HEK293T (cell line): ENCODE data around the gene ANTXR2.

Experiments used
- CTBP1 ChIP-seq: fragments of 450-650 bp; IDR thresholded peaks from 2 replicates; pipeline ENCODE4 v1.6.1; 2016; ENCODE audit warnings: borderline replicate concordance
- ELF4 ChIP-seq: fragments of 450-650 bp; IDR thresholded peaks from 2 replicates; pipeline ENCODE4 v1.6.1; 2017; ENCODE audit warnings: antibody characterized with exemption
- FOXA1 ChIP-seq: fragments of 450-650 bp; IDR thresholded peaks from 2 replicates; pipeline ENCODE4 v1.6.1; 2016; ENCODE audit warnings: mild to moderate bottlenecking
- FOXM1 ChIP-seq: fragments of 450-650 bp; IDR thresholded peaks from 2 replicates; pipeline ENCODE4 v1.6.1; 2017; ENCODE audit warnings: mild to moderate bottlenecking, borderline replicate concordance
- NFRKB ChIP-seq: fragments of 450-650 bp; IDR thresholded peaks from 2 replicates; pipeline ENCODE4 v1.6.1; 2016; ENCODE audit warnings: mild to moderate bottlenecking, moderate library complexity

- TF ChIP-seq ELF4 (no peak), FOXA1 (no peak), NFRKB (no peak), FOXM1 (no peak), CTBP1 (no peak)
Observed at GRCh38 chr4:80112236-80112635, 39.2 kb upstream of the ANTXR2 start.
